ENCODE data around the gene PSMD1. TPM values are rescaled to one million over a fixed set of nuclear protein-coding genes. Genes with fewer than 3 reads are reported as not detected.

Gene PSMD1
- total RNA-seq, 1 donor from 2014 or later = 97.4 TPM

DNA sequence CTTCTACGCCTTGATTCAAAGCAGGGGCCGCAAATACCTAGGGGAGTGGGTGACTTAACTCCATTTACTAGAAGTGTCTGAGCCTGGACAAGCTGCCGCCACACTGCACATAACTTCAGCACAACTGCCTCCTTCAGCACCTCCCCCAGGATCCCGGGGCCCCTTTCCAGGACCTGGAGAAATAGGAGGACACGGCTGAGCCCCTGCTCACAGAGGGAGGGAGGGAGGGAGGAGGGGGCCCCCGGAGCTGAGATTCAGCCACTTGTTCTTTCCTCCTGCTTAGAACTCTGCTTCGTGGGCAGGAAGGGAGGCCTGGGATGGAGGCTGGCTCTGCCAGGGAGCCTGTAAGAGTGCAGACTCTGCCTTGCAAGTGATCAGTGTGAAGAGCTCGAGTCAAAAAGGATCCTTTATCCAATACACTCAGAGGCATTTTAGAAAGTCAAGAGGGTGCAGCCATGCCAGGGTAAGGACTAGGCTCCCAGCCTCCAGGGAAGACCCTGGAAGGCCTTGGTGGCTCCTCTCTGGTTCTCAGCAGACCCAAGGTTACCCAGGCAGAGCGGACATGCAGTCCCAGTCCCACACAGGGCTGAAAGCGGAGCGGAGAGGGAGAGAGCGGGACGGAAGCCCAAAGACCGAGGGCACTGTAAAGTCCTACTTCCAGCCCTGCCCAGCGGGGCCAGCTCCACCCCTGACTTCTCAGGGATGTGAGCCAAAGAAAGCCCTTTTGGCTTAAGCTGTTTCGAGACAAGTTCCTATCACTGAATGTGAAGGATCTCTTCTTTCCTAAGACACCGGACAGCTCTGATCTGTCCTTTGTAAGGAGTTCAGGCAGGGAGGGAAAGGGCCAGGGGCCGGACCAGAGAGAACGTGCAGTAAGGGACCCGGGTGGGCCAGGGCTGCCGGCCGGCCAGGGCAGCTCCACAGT is 133.2 kb downstream of the PSMD1 start:
- peak in 1 of 2 donors; percentile 88 for DNase-seq (ENCODE audit: low spot score in 2 of 2)
- intact Hi-C loops (cut with DNase I) = loop anchor here (2.0 to 10.0 kb wide), 4 partner anchors 27 to 415 kb away; partner anchors contain the start of gene NCL
- no peaks in the 10 kb centered on the region for H3K27me3 ChIP-seq
- H3K4me3 ChIP-seq = peak overlapping the region; percentile 40 to 52
- no peaks in the 10 kb centered on the region for H3K36me3 ChIP-seq
- H3K27ac ChIP-seq = peak overlapping the region; percentile 96 to 98
- peaks cover 31 to 60% of the 10 kb centered on the region in 2 donors for H3K4me1 ChIP-seq
- TF ChIP-seq, protein P1, sequence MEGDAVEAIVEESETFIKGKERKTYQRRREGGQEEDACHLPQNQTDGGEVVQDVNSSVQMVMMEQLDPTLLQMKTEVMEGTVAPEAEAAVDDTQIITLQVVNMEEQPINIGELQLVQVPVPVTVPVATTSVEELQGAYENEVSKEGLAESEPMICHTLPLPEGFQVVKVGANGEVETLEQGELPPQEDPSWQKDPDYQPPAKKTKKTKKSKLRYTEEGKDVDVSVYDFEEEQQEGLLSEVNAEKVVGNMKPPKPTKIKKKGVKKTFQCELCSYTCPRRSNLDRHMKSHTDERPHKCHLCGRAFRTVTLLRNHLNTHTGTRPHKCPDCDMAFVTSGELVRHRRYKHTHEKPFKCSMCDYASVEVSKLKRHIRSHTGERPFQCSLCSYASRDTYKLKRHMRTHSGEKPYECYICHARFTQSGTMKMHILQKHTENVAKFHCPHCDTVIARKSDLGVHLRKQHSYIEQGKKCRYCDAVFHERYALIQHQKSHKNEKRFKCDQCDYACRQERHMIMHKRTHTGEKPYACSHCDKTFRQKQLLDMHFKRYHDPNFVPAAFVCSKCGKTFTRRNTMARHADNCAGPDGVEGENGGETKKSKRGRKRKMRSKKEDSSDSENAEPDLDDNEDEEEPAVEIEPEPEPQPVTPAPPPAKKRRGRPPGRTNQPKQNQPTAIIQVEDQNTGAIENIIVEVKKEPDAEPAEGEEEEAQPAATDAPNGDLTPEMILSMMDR (IDR thresholded peaks at IDR 0.05) = no peak
- no peaks in the 10 kb centered on the region for H3K9me3 ChIP-seq

DNA sequence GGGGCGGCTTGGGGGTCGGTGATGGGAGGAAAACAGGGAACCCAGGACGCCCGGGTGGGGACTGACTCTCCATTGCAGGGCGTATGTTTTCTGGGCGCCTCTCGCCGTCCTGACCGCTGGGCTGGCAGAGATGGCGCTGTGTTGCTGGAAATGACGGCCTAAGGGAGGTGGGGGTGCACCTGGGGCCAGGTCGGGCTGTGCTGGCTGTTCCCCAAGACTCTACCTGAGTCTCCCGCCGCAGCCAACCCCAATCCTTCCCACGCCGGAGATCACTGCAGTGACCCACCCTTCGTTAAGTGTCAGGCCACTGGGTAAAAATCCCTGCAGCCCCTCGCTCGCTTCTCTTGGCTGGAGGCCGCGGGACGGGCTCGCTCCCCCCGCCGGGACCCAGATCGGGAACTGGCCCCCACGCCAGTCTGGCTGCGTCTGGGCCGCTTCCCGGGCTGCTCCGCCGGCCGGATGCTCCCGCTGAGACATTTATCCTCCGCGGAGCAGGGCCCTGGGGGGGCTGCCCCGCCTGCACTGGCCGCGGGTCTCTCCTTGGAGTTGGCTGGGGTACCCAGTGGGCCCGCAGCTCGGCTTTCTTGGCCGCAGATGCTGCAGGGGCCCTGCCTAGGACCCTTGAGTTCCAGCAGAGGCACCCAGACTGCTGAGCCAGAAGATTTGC is 134.0 kb downstream of the PSMD1 start:
- H3K4me3 ChIP-seq = peak overlapping the region; percentile 40 to 52
- peaks cover 24 to 51% of the 10 kb centered on the region in 2 donors for H3K4me1 ChIP-seq
- peak; percentile 51 to 90 for DNase-seq (ENCODE audit: low spot score in 2 of 2)
- peak overlapping the region; percentile 96 to 98 for H3K27ac ChIP-seq
- intact Hi-C loops (cut with DNase I) = loop anchor here (2.0 to 5.0 kb wide), 2 partner anchors 28 to 272 kb away; partner anchors contain the start of gene NCL
- TF ChIP-seq, protein P1 (IDR thresholded peaks at IDR 0.05) = peak in 1 of 3 experiments; percentile 27
- no peaks in the 10 kb centered on the region for H3K27me3 ChIP-seq
- no peaks in the 10 kb centered on the region for H3K36me3 ChIP-seq
- no peaks in the 10 kb centered on the region for H3K9me3 ChIP-seq

DNA sequence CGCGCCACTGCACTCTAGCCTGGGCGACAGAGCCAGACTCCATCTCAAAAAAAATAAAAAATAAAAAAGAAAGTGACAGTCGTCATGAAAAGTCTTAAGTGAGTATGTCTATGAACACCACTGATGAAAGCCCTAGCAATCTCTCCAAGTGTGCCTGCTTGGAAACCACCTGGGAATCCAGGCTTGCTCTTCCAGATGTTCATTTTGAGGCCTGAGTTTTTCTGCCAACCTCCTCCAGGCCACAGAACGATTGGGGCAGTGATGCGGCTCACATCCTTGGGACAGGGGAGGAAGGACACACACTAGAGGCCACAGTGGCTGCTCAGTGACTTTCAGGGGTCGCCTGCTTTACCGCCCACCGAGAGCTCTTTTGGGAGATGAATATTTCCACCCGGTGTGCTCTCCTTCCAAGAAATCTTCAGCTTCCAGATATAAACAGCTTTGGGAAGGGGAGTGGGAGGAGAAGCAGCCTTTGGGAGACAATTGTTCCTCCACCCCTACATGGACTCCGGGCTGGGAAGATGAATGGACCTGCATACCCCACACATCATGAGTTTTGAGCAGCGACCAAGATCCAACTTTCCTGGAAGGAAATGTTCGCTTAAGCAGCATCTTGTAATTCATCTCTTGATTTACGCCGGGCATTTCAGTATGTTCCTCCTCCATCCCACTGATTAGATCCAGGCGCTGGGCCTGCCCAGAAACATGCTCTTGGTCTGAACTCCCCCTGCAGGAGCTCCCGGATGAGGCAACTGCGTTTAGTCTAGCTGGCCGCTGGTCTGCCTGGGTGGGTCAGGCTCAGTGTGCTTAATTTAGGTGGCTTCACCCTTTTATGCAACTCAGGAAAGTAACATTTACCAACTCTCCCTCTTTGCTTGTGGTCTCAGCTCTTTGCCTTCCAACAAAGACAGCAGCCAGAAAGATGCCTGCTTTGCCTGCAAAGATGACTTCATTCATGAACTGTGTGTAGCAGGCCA is 135.5 kb downstream of the PSMD1 start:
- TF ChIP-seq, protein P1 (IDR thresholded peaks at IDR 0.05) = peak; percentile 67 to 76 (median 68)
- H3K36me3 ChIP-seq = no peaks in the 10 kb centered on the region
- no peaks in the 10 kb centered on the region for H3K27me3 ChIP-seq
- no peak overlapping the region for H3K4me3 ChIP-seq
- DNase-seq (ENCODE audit: low spot score in 2 of 2) = peak in 1 of 2 donors; percentile 93
- no peaks in the 10 kb centered on the region for H3K9me3 ChIP-seq
- peaks cover 16 to 37% of the 10 kb centered on the region in 2 donors for H3K4me1 ChIP-seq
- intact Hi-C loops (cut with DNase I) = loop anchor here (1.0 to 5.0 kb wide), 3 partner anchors 29 to 270 kb away; partner anchors contain the start of gene NCL
- peak overlapping the region; percentile 96 to 98 for H3K27ac ChIP-seq

DNA sequence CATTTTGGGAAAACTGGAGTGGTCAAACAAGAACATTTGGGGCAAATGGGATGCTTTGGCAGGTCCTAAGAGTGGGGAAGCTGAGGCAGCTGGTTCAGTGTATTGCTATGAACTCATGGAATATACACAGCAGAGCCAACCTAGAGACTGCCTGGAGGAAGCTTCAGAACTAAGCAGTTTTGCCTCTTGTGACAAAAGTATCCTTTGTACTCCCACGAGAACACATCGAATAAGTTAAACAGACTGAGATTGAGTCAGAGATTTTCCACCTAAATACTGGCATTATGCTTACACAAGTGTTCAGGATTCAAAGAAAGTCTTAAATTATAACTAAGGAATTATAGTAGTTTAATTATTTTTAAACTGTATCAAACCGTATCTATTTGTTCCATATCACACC is 136.5 kb downstream of the PSMD1 start:
- H3K27ac ChIP-seq = peak overlapping the region in 1 of 2 donors; percentile 96
- H3K27me3 ChIP-seq = no peaks in the 10 kb centered on the region
- H3K36me3 ChIP-seq = no peaks in the 10 kb centered on the region
- no peak overlapping the region for H3K4me3 ChIP-seq
- H3K4me1 ChIP-seq = peaks cover 13 to 33% of the 10 kb centered on the region in 2 donors
- intact Hi-C loops (cut with DNase I) = loop anchor here (5.0 kb wide), 1 partner anchor 269 kb away; the partner anchor contains the start of gene NCL
- TF ChIP-seq, protein P1 (IDR thresholded peaks at IDR 0.05) = no peak
- no peaks in the 10 kb centered on the region for H3K9me3 ChIP-seq
- DNase-seq (ENCODE audit: low spot score in 2 of 2) = peak in 1 of 2 donors; percentile 25
